ENCODE measurements around the gene PDK2. TPM values are rescaled to one million over a fixed set of nuclear protein-coding genes. Genes with fewer than 3 reads are reported as not detected.

The PDK2 gene
- total and polyA plus RNA-seq, 9 of the 15 experiments (the other 6 are each of a cell fraction or from before 2014, with no cell fraction given) = 0.03 to 2.5 (median 1.4) TPM

GRCh38 chr17:50144355-50144754, 49.2 kb downstream of the PDK2 start (continued):
- TF ChIP-seq ETS2 (tag; IDR thresholded peaks at IDR 0.05; ENCODE audit: borderline replicate concordance, poor library complexity, severe bottlenecking) (no peak), AFF4 (CRISPR knock-in tag; IDR thresholded peaks at IDR 0.05) (no peak), ZBTB43 (CRISPR knock-in tag; IDR thresholded peaks at IDR 0.05) (no peak), ZFP30 (CRISPR knock-in tag; IDR thresholded peaks at IDR 0.05; ENCODE audit: borderline replicate concordance) (no peak), HNRNPUL1 (IDR thresholded peaks at IDR 0.05; ENCODE audit: low read length) (no peak), KLF13 (tag; IDR thresholded peaks at IDR 0.05; ENCODE audit: borderline replicate concordance, low read depth) (no peak), FOXK2 (conservative IDR thresholded peaks at IDR 0.05 in 1 of 2, IDR thresholded peaks at IDR 0.05 in 1 of 2; ENCODE audit: low read depth in 2 of 2) (0 out of 4 replicates have a peak, but pooled peaks of 1 of the 2 experiments have one; percentile 26)

All from K562 (cell line).